PFSK-1 (cell line): ENCODE measurements around the gene FRMD4A.

Experiments used
- POLR2AphosphoS5 ChIP-seq: IDR thresholded peaks from 2 replicates; pipeline ENCODE4 v1.6.1; 2012; ENCODE audit warnings: low read depth, mild to moderate bottlenecking, control low read depth, low read length, moderate library complexity
- SIN3A ChIP-seq: IDR thresholded peaks from 2 replicates; pipeline ENCODE4 v1.6.1; 2012; ENCODE audit warnings: mild to moderate bottlenecking, low read length, moderate library complexity, borderline replicate concordance; ENCODE audit not compliant: insufficient read depth
- TAF1 ChIP-seq: IDR thresholded peaks from 2 replicates; pipeline ENCODE4 v1.6.1; 2012; ENCODE audit warnings: low read length, control low read depth, borderline replicate concordance; ENCODE audit not compliant: insufficient read depth

GRCh38 chr10:13830385-13830784 is 500.3 kb downstream of the FRMD4A start:
- TF ChIP-seq TAF1, result no peak
- TF ChIP-seq POLR2AphosphoS5, result no peak
- no peak for TF ChIP-seq SIN3A
